MM.1S (cell line): ENCODE results near the gene CASR.

Experiments used
- DNase-seq: peaks from one replicate; pipeline ENCODE4 v3.0.0-alpha.2; 2015
- H2AFZ ChIP-seq: fragments of 300-600 bp; sonication (generic); 2 replicates; pipeline ENCODE4 v1.6.0; 2016; ENCODE audit warnings: antibody characterized with exemption, low read length
- H3F3A ChIP-seq: fragments of 300-600 bp; sonication (generic); 2 replicates; pipeline ENCODE4 v1.6.1; 2016; ENCODE audit warnings: mild to moderate bottlenecking, antibody characterized with exemption, low read length, moderate library complexity, mixed read lengths; ENCODE audit not compliant: insufficient read depth
- H3K27ac ChIP-seq: fragments of 300-600 bp; sonication (generic); 2 replicates; pipeline ENCODE4 v1.5.1; 2016; ENCODE audit warnings: mild to moderate bottlenecking, low read length
- H3K27me3 ChIP-seq: fragments of 300-600 bp; sonication (generic); replicated peaks from 2 replicates; pipeline ENCODE4 v1.6.0; 2016; ENCODE audit warnings: low read length; ENCODE audit not compliant: insufficient read depth
- H3K36me3 ChIP-seq: fragments of 300-600 bp; sonication (generic); replicated peaks from 2 replicates; pipeline ENCODE4 v1.6.1; 2016; ENCODE audit warnings: mild to moderate bottlenecking, low read length, mixed read lengths; ENCODE audit not compliant: insufficient read depth
- H3K4me1 ChIP-seq: fragments of 300-600 bp; sonication (generic); 2 replicates; pipeline ENCODE4 v1.6.1; 2016; ENCODE audit warnings: low read length, mixed read lengths
- H3K4me2 ChIP-seq: fragments of 300-600 bp; sonication (generic); 2 replicates; pipeline ENCODE4 v1.6.0; 2016; ENCODE audit warnings: low read depth, low read length
- H3K4me3 ChIP-seq: fragments of 300-600 bp; sonication (generic); 2 replicates; pipeline ENCODE4 v1.5.1; 2016; ENCODE audit warnings: low read length, mixed read lengths
- H3K79me2 ChIP-seq: fragments of 300-600 bp; sonication (generic); 2 replicates; pipeline ENCODE4 v1.6.1; 2016; ENCODE audit warnings: mixed run types, low read length, mixed read lengths
- H3K9ac ChIP-seq: fragments of 300-600 bp; sonication (generic); 2 replicates; pipeline ENCODE4 v1.6.1; 2016; ENCODE audit warnings: low read length, mixed read lengths
- H3K9me2 ChIP-seq: fragments of 300-600 bp; sonication (generic); replicated peaks from 2 replicates; pipeline ENCODE4 v1.6.1; 2016; ENCODE audit warnings: mild to moderate bottlenecking, low read length, mixed read lengths; ENCODE audit not compliant: insufficient read depth
- H3K9me3 ChIP-seq: fragments of 300-600 bp; sonication (generic); replicated peaks from 2 replicates; pipeline ENCODE4 v1.6.1; 2016; ENCODE audit warnings: mild to moderate bottlenecking, low read length, mixed read lengths; ENCODE audit not compliant: insufficient read depth
- H4K20me1 ChIP-seq: fragments of 300-600 bp; sonication (generic); 2 replicates; pipeline ENCODE4 v1.6.1; 2016; ENCODE audit warnings: mild to moderate bottlenecking, low read length, moderate library complexity, mixed read lengths; ENCODE audit not compliant: insufficient read depth
- EZH2 ChIP-seq: fragments of 300-600 bp; sonication (generic); optimal IDR thresholded peaks from 2 replicates; pipeline ENCODE3; 2017; ENCODE audit warnings: low read depth, mild to moderate bottlenecking, antibody characterized with exemption, low read length, mixed read lengths
- EZH2phosphoT487 ChIP-seq: fragments of 300-600 bp; sonication (generic); IDR thresholded peaks from 2 replicates; pipeline ENCODE4 v1.6.1; 2018; ENCODE audit warnings: antibody characterized with exemption, low read length
- TF ChIP-seq, protein P1 (sequence below): fragments of 300-600 bp; sonication (generic); IDR thresholded peaks from 2 replicates; pipeline ENCODE4 v1.5.1; 2016; ENCODE audit warnings: antibody characterized with exemption, low read length, mixed read lengths

The CASR gene

DNA sequence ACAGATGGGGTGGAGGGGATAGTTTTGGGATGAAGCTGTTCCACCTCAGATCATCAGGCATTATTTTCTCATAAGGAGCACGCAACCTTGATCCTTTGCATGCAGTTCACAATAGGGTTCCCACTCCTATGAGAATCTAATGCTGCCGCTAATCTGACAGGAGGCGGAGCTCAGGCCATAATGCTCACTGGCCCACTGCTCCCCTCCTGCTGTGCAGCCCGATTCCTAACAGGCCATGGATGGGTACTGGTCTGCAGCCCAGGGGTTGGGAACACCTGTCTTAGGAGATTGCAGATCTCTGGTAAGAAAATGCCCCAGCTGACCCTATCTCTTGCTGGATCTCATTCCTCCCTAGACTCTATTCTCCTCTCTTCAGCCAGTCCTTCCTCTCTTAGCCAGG is 148.4 kb downstream of the CASR start:
- TF ChIP-seq, protein P1, sequence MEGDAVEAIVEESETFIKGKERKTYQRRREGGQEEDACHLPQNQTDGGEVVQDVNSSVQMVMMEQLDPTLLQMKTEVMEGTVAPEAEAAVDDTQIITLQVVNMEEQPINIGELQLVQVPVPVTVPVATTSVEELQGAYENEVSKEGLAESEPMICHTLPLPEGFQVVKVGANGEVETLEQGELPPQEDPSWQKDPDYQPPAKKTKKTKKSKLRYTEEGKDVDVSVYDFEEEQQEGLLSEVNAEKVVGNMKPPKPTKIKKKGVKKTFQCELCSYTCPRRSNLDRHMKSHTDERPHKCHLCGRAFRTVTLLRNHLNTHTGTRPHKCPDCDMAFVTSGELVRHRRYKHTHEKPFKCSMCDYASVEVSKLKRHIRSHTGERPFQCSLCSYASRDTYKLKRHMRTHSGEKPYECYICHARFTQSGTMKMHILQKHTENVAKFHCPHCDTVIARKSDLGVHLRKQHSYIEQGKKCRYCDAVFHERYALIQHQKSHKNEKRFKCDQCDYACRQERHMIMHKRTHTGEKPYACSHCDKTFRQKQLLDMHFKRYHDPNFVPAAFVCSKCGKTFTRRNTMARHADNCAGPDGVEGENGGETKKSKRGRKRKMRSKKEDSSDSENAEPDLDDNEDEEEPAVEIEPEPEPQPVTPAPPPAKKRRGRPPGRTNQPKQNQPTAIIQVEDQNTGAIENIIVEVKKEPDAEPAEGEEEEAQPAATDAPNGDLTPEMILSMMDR, result no peak
- no peak for TF ChIP-seq EZH2
- no peak for TF ChIP-seq EZH2phosphoT487

DNA sequence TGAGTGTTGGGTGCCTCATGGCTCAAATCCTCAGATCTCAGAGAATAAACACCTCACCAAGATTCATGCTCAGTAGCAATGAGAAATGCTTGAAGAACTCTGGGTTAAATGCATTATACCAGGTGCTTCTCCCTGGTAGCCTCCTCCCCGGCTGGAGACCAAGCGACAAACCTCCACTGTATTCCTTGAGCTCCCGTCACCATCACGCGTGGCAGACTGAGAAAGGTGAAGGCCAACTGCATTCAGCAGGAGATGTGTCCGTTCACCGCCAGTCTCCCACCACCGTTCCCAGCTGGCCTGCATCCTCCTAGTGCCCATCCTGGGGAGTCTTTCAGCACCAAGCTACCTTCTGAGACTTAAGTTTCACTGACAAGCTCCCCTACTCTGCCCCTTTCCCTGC is 149.1 kb downstream of the CASR start:
- H2AFZ ChIP-seq, result no peak overlapping the region
- H3K79me2 ChIP-seq, result no peaks in the 10 kb centered on the region
- H3K9me3 ChIP-seq, result no peaks in the 10 kb centered on the region
- TF ChIP-seq EZH2 (no peak), EZH2phosphoT487 (no peak)
- TF ChIP-seq, protein P1, result no peak
- no peaks in the 10 kb centered on the region for H3K27me3 ChIP-seq
- H3F3A ChIP-seq, result no peaks in the 10 kb centered on the region
- H3K4me1 ChIP-seq, result no peaks in the 10 kb centered on the region
- no peak overlapping the region for H3K27ac ChIP-seq
- H3K36me3 ChIP-seq, result no peaks in the 10 kb centered on the region
- H4K20me1 ChIP-seq, result no peaks in the 10 kb centered on the region
- H3K4me2 ChIP-seq, result no peak overlapping the region
- H3K4me3 ChIP-seq, result no peak overlapping the region
- no peak for DNase-seq
- no peak overlapping the region for H3K9ac ChIP-seq
- H3K9me2 ChIP-seq, result no peaks in the 10 kb centered on the region

More for the DNA sequence above, 148.4 kb downstream of the CASR start:
- H3K9me3 ChIP-seq, result no peaks in the 10 kb centered on the region
- no peak overlapping the region for H3K4me2 ChIP-seq
- H3K4me1 ChIP-seq, result no peaks in the 10 kb centered on the region
- H3K27ac ChIP-seq, result no peak overlapping the region
- no peak for DNase-seq
- no peak overlapping the region for H3K9ac ChIP-seq
- H3K9me2 ChIP-seq, result no peaks in the 10 kb centered on the region
- H3K4me3 ChIP-seq, result no peak overlapping the region
- H2AFZ ChIP-seq, result no peak overlapping the region
- H3F3A ChIP-seq, result no peaks in the 10 kb centered on the region
- H3K27me3 ChIP-seq, result no peaks in the 10 kb centered on the region
- no peaks in the 10 kb centered on the region for H3K36me3 ChIP-seq
- no peaks in the 10 kb centered on the region for H3K79me2 ChIP-seq
- no peaks in the 10 kb centered on the region for H4K20me1 ChIP-seq
